Endothelial cell of umbilical vein (primary cell): ENCODE results near the gene SLC26A11. TPM values are rescaled to one million over a fixed set of nuclear protein-coding genes. Genes with fewer than 3 reads are reported as not detected.

ENCODE experiments used
- BruUV-seq: library from RNA; stranded (reverse); fragments of 400-500 nt; replicated peaks from 2 replicates; lab custom pipeline; 2021; lab: Mats Ljungman, UMichigan
- CTCF ChIA-PET: fragments of 300-600, 350-600 bp; sonication (Branson Sonifier 250); formaldehyde crosslinking; loops from one replicate; lab custom pipeline; 2021; ENCODE audit warnings: antibody characterized with exemption, inconsistent platforms; lab: Charles Lee
- POLR2A ChIA-PET: fragments of 300-600, 350-600 bp; sonication (Branson Sonifier 250); formaldehyde crosslinking; loops from one replicate; lab custom pipeline; 2021; ENCODE audit warnings: antibody characterized with exemption, inconsistent platforms; lab: Charles Lee
- DNase-seq: peaks from one replicate; pipeline ENCODE4 v3.0.0-alpha.2; 2011; ENCODE audit warnings: low read depth, low spot score
- FAIRE-seq: peaks from 2 replicates; lab custom pipeline; 2011; peaks lifted over from hg19 to GRCh38; lab: Jason Lieb, UNC
- H2AFZ ChIP-seq: 2 replicates; pipeline ENCODE4 v1.6.0; 2012; ENCODE audit warnings: low read depth, low read length, control low read depth, inconsistent platforms
- H3K27ac ChIP-seq: 2 replicates; pipeline ENCODE4 v1.5.1; 2011; ENCODE audit warnings: low read depth, mild to moderate bottlenecking, control low read depth, low read length, moderate library complexity; ENCODE audit not compliant: insufficient read depth
- H3K27me3 ChIP-seq, 2 experiments: 2 replicates each; pipeline versions ENCODE4 v1.6.0 to v1.6.1; 2011; ENCODE audit warnings: low read length in 2 of 2, mixed read lengths in 1 of 2; ENCODE audit not compliant: control insufficient read depth in 2 of 2, insufficient read depth in 2 of 2
- H3K36me3 ChIP-seq, 2 experiments: 2 replicates in 1 of 2; 3 replicates in 1 of 2; pipeline ENCODE4 v1.5.1; 2011; ENCODE audit warnings: low read length in 2 of 2, mild to moderate bottlenecking in 1 of 2, moderate library complexity in 1 of 2; ENCODE audit not compliant: control insufficient read depth in 2 of 2, insufficient read depth in 2 of 2; ENCODE audit errors: extremely low read depth in 1 of 2
- H3K4me1 ChIP-seq: 3 replicates; pipeline ENCODE4 v1.5.1; 2011; ENCODE audit warnings: mild to moderate bottlenecking, low read length; ENCODE audit not compliant: control insufficient read depth, insufficient read depth; ENCODE audit errors: extremely low read depth
- H3K4me2 ChIP-seq: 2 replicates; pipeline ENCODE4 v1.6.1; 2011; ENCODE audit warnings: low read length, control low read depth, mixed read lengths; ENCODE audit not compliant: insufficient read depth
- H3K4me3 ChIP-seq, 3 experiments: fragments of 200-600 bp in 1 of 3; sonication (generic), shearing (Covaris generic) in 1 of 3; replicated peaks in 1 of 3; 2 replicates each; pipeline ENCODE4 v1.5.1; 2011 to 2016; ENCODE audit warnings: control low read depth in 3 of 3, low read length in 3 of 3, mild to moderate bottlenecking in 2 of 3, inconsistent platforms in 1 of 3, low read depth in 1 of 3, moderate library complexity in 1 of 3; ENCODE audit not compliant: insufficient read depth in 1 of 3
- H3K79me2 ChIP-seq: 2 replicates; pipeline ENCODE4 v1.6.0; 2012; ENCODE audit warnings: low read length, inconsistent platforms; ENCODE audit not compliant: control insufficient read depth, insufficient read depth
- H3K9ac ChIP-seq: replicated peaks from 2 replicates; pipeline ENCODE3; 2011; ENCODE audit warnings: low read length, control low read depth; ENCODE audit not compliant: insufficient read depth; ENCODE audit errors: extremely low read depth
- H3K9me1 ChIP-seq: replicated peaks from 3 replicates; pipeline ENCODE4 v1.6.0; 2011; ENCODE audit warnings: mild to moderate bottlenecking, low read length; ENCODE audit not compliant: control insufficient read depth, insufficient read depth; ENCODE audit errors: extremely low read depth
- H3K9me3 ChIP-seq: replicated peaks from 2 replicates; pipeline ENCODE4 v1.5.1; 2012; ENCODE audit warnings: low read length, inconsistent platforms; ENCODE audit not compliant: control insufficient read depth, insufficient read depth
- H4K20me1 ChIP-seq: replicated peaks from 2 replicates; pipeline ENCODE3; 2011; ENCODE audit warnings: mild to moderate bottlenecking, low read length; ENCODE audit not compliant: control insufficient read depth, insufficient read depth; ENCODE audit errors: extremely low read depth
- CTCF ChIP-seq, 2 donors: IDR thresholded peaks; 1 replicate in 1 of 2; 2 replicates in 1 of 2; pipeline ENCODE4 v1.5.1; 2011; ENCODE audit warnings: low read length in 2 of 2, mild to moderate bottlenecking in 2 of 2, moderate library complexity in 2 of 2, control low read depth in 1 of 2, inconsistent platforms in 1 of 2, low read depth in 1 of 2; ENCODE audit not compliant: insufficient read depth in 1 of 2; ENCODE audit errors: extremely low read depth in 1 of 2
- EZH2 ChIP-seq: IDR thresholded peaks from 2 replicates; pipeline ENCODE4 v1.6.1; 2012; ENCODE audit warnings: borderline replicate concordance, low read depth, mild to moderate bottlenecking, moderate library complexity, low read length, inconsistent platforms; ENCODE audit not compliant: severe bottlenecking
- FOS ChIP-seq: IDR thresholded peaks from 2 replicates; pipeline ENCODE4 v1.6.1; 2011; ENCODE audit warnings: mild to moderate bottlenecking, low read length, moderate library complexity, borderline replicate concordance; ENCODE audit not compliant: insufficient read depth
- GATA2 ChIP-seq: IDR thresholded peaks from 2 replicates; pipeline ENCODE4 v1.7.0; 2011; ENCODE audit warnings: low read depth, mild to moderate bottlenecking, moderate library complexity, mixed read lengths, low read length; ENCODE audit not compliant: insufficient read length, insufficient read depth
- JUN ChIP-seq: IDR thresholded peaks from 2 replicates; pipeline ENCODE4 v1.6.1; 2011; ENCODE audit warnings: borderline replicate concordance, low read depth; ENCODE audit not compliant: insufficient read length, insufficient read depth
- MAX ChIP-seq: IDR thresholded peaks from 2 replicates; pipeline ENCODE4 v1.6.1; 2011; ENCODE audit not compliant: insufficient read depth, insufficient read length
- MYC ChIP-seq: IDR thresholded peaks from one replicate; pipeline ENCODE4 v1.6.1; 2011; ENCODE audit warnings: mild to moderate bottlenecking, low read depth, low read length
- POLR2A ChIP-seq: IDR thresholded peaks from 2 replicates; pipeline ENCODE4 v1.6.1; 2012; ENCODE audit warnings: low read depth, mild to moderate bottlenecking, control low read depth, low read length
- POLR2AphosphoS5 ChIP-seq: IDR thresholded peaks from 2 replicates; pipeline ENCODE4 v1.6.1; 2012; ENCODE audit warnings: low read depth, mild to moderate bottlenecking, control low read depth, low read length, moderate library complexity; ENCODE audit not compliant: insufficient read depth
- dilution Hi-C: fragments of 300-500 bp; cut with MboI; formaldehyde crosslinking; loops from one replicate; pipeline ENCODE4 v1.15.0; 2019; ENCODE audit warnings: low sequenced_read_pairs; ENCODE audit not compliant: extremely low pct_ligation_motif_present
- intact Hi-C: fragments of 100-400 bp; cut with micrococcal nuclease; formaldehyde crosslinking; loops from one replicate; pipeline ENCODE4 v1.10.0; 2022
- polyA plus RNA-seq, 4 experiments: library from polyadenylated mRNA; depleted of rRNA in 3 of 4; stranded (reverse) in 3 of 4; unstranded in 1 of 4; fragments of >200 nt; gene quantifications; 2 replicates each; pipeline versions ENCODE4 v1.2.1 to v1.2.3, GENCODE V29; 2011 to 2012; ENCODE audit warnings: missing spikeins in 1 of 4
- total RNA-seq: library from RNA; stranded (reverse); gene quantifications from 2 replicates; pipeline ENCODE4 v1.2.3, GENCODE V29; 2021

The SLC26A11 gene
- total and polyA plus RNA-seq, 2 donors (not counting 3 experiments of a cell fraction or from before 2014, with no cell fraction given): 25.2 to 33.0 TPM

GRCh38 chr17:80187090-80187489 is 33.1 kb upstream of the SLC26A11 start:
- Histone ChIP-seq H3K36me3 (no peaks in the 10 kb centered on the region), H3K9me3 (no peaks in the 10 kb centered on the region), H3K4me3 (no peak overlapping the region), H3K79me2 (no peaks in the 10 kb centered on the region), H4K20me1 (no peaks in the 10 kb centered on the region), H3K4me1 (no peaks in the 10 kb centered on the region), H3K27ac (no peak overlapping the region), H3K27me3 (peaks cover under 1 to 3% of the 10 kb centered on the region in 2 experiments), H3K4me2 (no peak overlapping the region), H3K9me1 (no peaks in the 10 kb centered on the region), H2AFZ (no peak overlapping the region), H3K9ac (no peak overlapping the region)
- DNase-seq (no peak), FAIRE-seq (no peak)
- intact Hi-C loops (no loop called here), dilution Hi-C loops (no loop called here)
- no TSS peak for BruUV-seq
- ChIA-PET POLR2A (no interaction called here), CTCF (interaction anchor here (1.0 to 3.0 kb wide), 4 partner anchors 9 to 105 kb away, joined by 3 to 27 read pairs (median 3); no protein-coding TSS in a partner anchor)
- TF ChIP-seq FOS (no peak), GATA2 (no peak), JUN (no peak), EZH2 (no peak), POLR2AphosphoS5 (no peak), MYC (no peak), POLR2A (no peak), CTCF (IDR thresholded peaks at IDR 0.05; ENCODE audit: extremely low read depth in 1 of 2, insufficient read depth in 1 of 2, low read depth in 1 of 2, low read length in 2 of 2) (no peak), MAX (no peak)
